HepG2 (cell line): ENCODE results near the gene KCTD16. TPM values are rescaled to one million over a fixed set of nuclear protein-coding genes. Genes with fewer than 3 reads are reported as not detected.

Experiments used
- ATAC-seq: fragments of 200-7000 bp; cut with Tn5 transposase; 3 replicates; pipeline ENCODE4 v1.9.1; 2020; ENCODE audit warnings: mild to moderate bottlenecking, moderate library complexity
- BruUV-seq: library from RNA; stranded (reverse); fragments of 400-500 nt; replicated peaks from 2 replicates; lab custom pipeline; 2021; lab: Mats Ljungman, UMichigan
- CTCF ChIA-PET: fragments of 300-600 bp; formaldehyde crosslinking; extraction: SDS; loops from one replicate; lab custom pipeline; 2021; ENCODE audit warnings: low total read pairs, inconsistent platforms, low intra/inter-chr PET ratio; lab: Yijun Ruan, JAX
- POLR2A ChIA-PET: fragments of 350-600 bp; sonication (Branson Sonifier 250); formaldehyde crosslinking; loops from one replicate; lab custom pipeline; 2020; ENCODE audit warnings: antibody characterized with exemption, inconsistent platforms; lab: Yijun Ruan, JAX
- DNase-seq: peaks from one replicate; pipeline ENCODE4 v3.0.0-alpha.2; 2015; ENCODE audit warnings: low spot score
- FAIRE-seq: peaks from 3 replicates; lab custom pipeline; 2011; peaks lifted over from hg19 to GRCh38; lab: Jason Lieb, UNC
- H2AFZ ChIP-seq: one replicate; pipeline ENCODE4 v1.6.1; 2011; ENCODE audit warnings: low read length, inconsistent platforms
- H3K27ac ChIP-seq: fragments of 300-600 bp; 3 replicates; pipeline ENCODE4 v1.8.0; 2011; ENCODE audit warnings: mixed run types, mild to moderate bottlenecking, mixed read lengths, low read length, inconsistent platforms; ENCODE audit not compliant: insufficient read depth; ENCODE audit errors: extremely low read length
- H3K27me3 ChIP-seq, 2 experiments: fragments of 200-600 bp in 1 of 2; 2 replicates in 1 of 2; 3 replicates in 1 of 2; pipeline versions ENCODE4 v1.6.0 to v1.8.0; 2011; ENCODE audit warnings: low read length in 2 of 2, mild to moderate bottlenecking in 2 of 2, moderate library complexity in 2 of 2, inconsistent platforms in 1 of 2; ENCODE audit not compliant: insufficient read depth in 2 of 2, control insufficient read depth in 1 of 2
- H3K36me3 ChIP-seq, 2 experiments: fragments of 200-600 bp in 1 of 2; replicated peaks in 1 of 2; 2 replicates in 1 of 2; 3 replicates in 1 of 2; pipeline versions ENCODE4 v1.5.1 to v1.8.0; 2011; ENCODE audit warnings: low read length in 2 of 2, inconsistent platforms in 1 of 2; ENCODE audit not compliant: insufficient read depth in 2 of 2, control insufficient read depth in 1 of 2
- H3K4me1 ChIP-seq: 2 replicates; pipeline ENCODE4 v1.5.1; 2012; ENCODE audit warnings: low read length, inconsistent platforms; ENCODE audit not compliant: insufficient read depth
- H3K4me2 ChIP-seq: 2 replicates; pipeline ENCODE4 v1.6.0; 2011; ENCODE audit warnings: low read depth, low read length, inconsistent platforms
- H3K4me3 ChIP-seq, 3 experiments: fragments of 200-600 bp in 1 of 3; sonication (generic), shearing (Covaris generic) in 1 of 3; replicated peaks in 1 of 3; 2 replicates each; pipeline ENCODE4 v1.5.1; 2011 to 2016; ENCODE audit warnings: low read length in 3 of 3, inconsistent platforms in 2 of 3, low read depth in 2 of 3, mild to moderate bottlenecking in 2 of 3, control low read depth in 1 of 3, mixed read lengths in 1 of 3; ENCODE audit not compliant: insufficient read depth in 1 of 3
- H3K79me2 ChIP-seq: one replicate; pipeline ENCODE4 v1.6.1; 2011; ENCODE audit warnings: low read length, inconsistent platforms; ENCODE audit not compliant: insufficient read depth
- H3K9ac ChIP-seq: 2 replicates; pipeline ENCODE4 v1.6.0; 2011; ENCODE audit warnings: mild to moderate bottlenecking, low read depth, low read length, inconsistent platforms; ENCODE audit not compliant: insufficient read depth
- H3K9me3 ChIP-seq: 2 replicates; pipeline ENCODE4 v1.5.1; 2012; ENCODE audit warnings: mild to moderate bottlenecking, low read length
- H4K20me1 ChIP-seq: 2 replicates; pipeline ENCODE4 v1.6.0; 2011; ENCODE audit warnings: inconsistent platforms, mild to moderate bottlenecking, low read length, moderate library complexity; ENCODE audit not compliant: insufficient read depth
- GZF1 ChIP-seq: sonication (generic); formaldehyde crosslinking; IDR thresholded peaks from 2 replicates; pipeline ENCODE4 v1.5.1; 2020; ENCODE audit warnings: mild to moderate bottlenecking, missing genetic modification reagents
- HIC2 ChIP-seq: sonication (generic); formaldehyde crosslinking; IDR thresholded peaks from 2 replicates; pipeline ENCODE4 v1.9.0; 2022; ENCODE audit warnings: low read depth, missing genetic modification reagents
- HMG20A ChIP-seq: IDR thresholded peaks from 2 replicates; pipeline ENCODE4 v1.6.1; 2016; ENCODE audit warnings: borderline replicate concordance
- NFATC3 ChIP-seq: sonication (generic); formaldehyde crosslinking; IDR thresholded peaks from 2 replicates; pipeline ENCODE4 v1.5.1; 2020; ENCODE audit warnings: mild to moderate bottlenecking, missing genetic modification reagents
- NR1H2 ChIP-seq: sonication (generic); formaldehyde crosslinking; IDR thresholded peaks from 2 replicates; pipeline ENCODE4 v1.8.1; 2022; ENCODE audit warnings: low read depth, missing genetic modification reagents, borderline replicate concordance
- SUZ12 ChIP-seq: fragments of 150-350 bp; IDR thresholded peaks from 2 replicates; pipeline ENCODE4 v1.6.1; 2014; ENCODE audit warnings: low read depth, low read length
- THYN1 ChIP-seq: sonication (generic); formaldehyde crosslinking; IDR thresholded peaks from 2 replicates; pipeline ENCODE4 v1.8.1; 2023; ENCODE audit warnings: low read depth, mild to moderate bottlenecking, moderate library complexity, missing genetic modification reagents, borderline replicate concordance
- ZBTB7B ChIP-seq: sonication (generic); formaldehyde crosslinking; IDR thresholded peaks from 2 replicates; pipeline ENCODE4 v1.4.0; 2020; ENCODE audit warnings: missing genetic modification reagents
- ZNF24 ChIP-seq: fragments of 450-650 bp; IDR thresholded peaks from 2 replicates; pipeline ENCODE4 v1.6.1; 2017; ENCODE audit warnings: antibody characterized with exemption, mild to moderate bottlenecking
- ZNF850 ChIP-seq: sonication (generic); formaldehyde crosslinking; conservative IDR thresholded peaks from 2 replicates; pipeline ENCODE4 v1.9.0; 2021; ENCODE audit warnings: mild to moderate bottlenecking, missing genetic modification reagents
- ZSCAN30 ChIP-seq: sonication (generic); formaldehyde crosslinking; IDR thresholded peaks from 2 replicates; pipeline ENCODE4 v1.5.0; 2020; ENCODE audit warnings: mild to moderate bottlenecking, missing genetic modification reagents
- in situ Hi-C: cut with HindIII; loops from 2 replicates; pipeline ENCODE4 v1.10.0; 2017; ENCODE audit warnings: low pct_unique_long_range_greater_than_20kb; ENCODE audit not compliant: extremely low pct_ligation_motif_present
- intact Hi-C: fragments of 100-400 bp; cut with micrococcal nuclease; formaldehyde crosslinking; loops from one replicate; pipeline ENCODE4 v1.10.0; 2022; ENCODE audit not compliant: unreplicated experiment
- polyA plus RNA-seq, 8 experiments: library from polyadenylated mRNA; depleted of rRNA in 3 of 8; stranded (reverse) in 7 of 8; unstranded in 1 of 8; fragments of >200 nt; fragmentation: Illumina TruSeq in 4 of 8; extraction: Trizol in 4 of 8; gene quantifications; 2 replicates each; pipeline versions ENCODE4 v1.2.1 to v1.2.3, GENCODE V29; 2011 to 2016; ENCODE audit warnings: low read depth in 4 of 8, missing spikeins in 1 of 8, mixed read lengths in 1 of 8; ENCODE audit not compliant: insufficient read depth in 1 of 8
- total RNA-seq, 5 experiments: library from RNA; depleted of rRNA; stranded (reverse); fragments of >200 nt; fragmentation: Illumina TruSeq; extraction: Trizol; gene quantifications; 2 replicates each; pipeline ENCODE4 v1.2.3, GENCODE V29; 2016; ENCODE audit warnings: low read depth in 1 of 5
- TF ChIP-seq, protein P1 (sequence below): sonication (generic); formaldehyde crosslinking; IDR thresholded peaks from 2 replicates; pipeline ENCODE4 v1.5.0; 2020; ENCODE audit warnings: mild to moderate bottlenecking, missing genetic modification reagents, borderline replicate concordance
- TF ChIP-seq, protein P2 (sequence below): sonication (generic); formaldehyde crosslinking; IDR thresholded peaks from 2 replicates; pipeline ENCODE4 v1.5.1; 2020; ENCODE audit warnings: mild to moderate bottlenecking, missing genetic modification reagents, borderline replicate concordance
- TF ChIP-seq, protein P3 (sequence below): sonication (generic); formaldehyde crosslinking; IDR thresholded peaks from 2 replicates; pipeline ENCODE4 v1.5.0; 2020; ENCODE audit warnings: missing genetic modification reagents

Gene KCTD16
- total and polyA plus RNA-seq, 2 of the 13 experiments (the other 11 are each of a cell fraction or from before 2014, with no cell fraction given) = 0.02 to 0.09 TPM

- intact Hi-C loops = no loop called here
- H3K4me2 ChIP-seq = no peak overlapping the region
- no peaks in the 10 kb centered on the region for H4K20me1 ChIP-seq
- in situ Hi-C loops = no loop called here
- BruUV-seq = no TSS peak
- CTCF ChIA-PET = no interaction called here
- no peaks in the 10 kb centered on the region for H3K4me1 ChIP-seq
- no peaks in the 10 kb centered on the region for H3K79me2 ChIP-seq
- H2AFZ ChIP-seq = no peak overlapping the region
- POLR2A ChIA-PET = no interaction called here
- no peak for DNase-seq
- H3K9ac ChIP-seq = no peak overlapping the region
- no peak for ATAC-seq
- no peak overlapping the region for H3K27ac ChIP-seq
- H3K9me3 ChIP-seq = no peaks in the 10 kb centered on the region
- no peaks in the 10 kb centered on the region for H3K27me3 ChIP-seq
- no peak overlapping the region for H3K4me3 ChIP-seq
- H3K36me3 ChIP-seq = no peaks in the 10 kb centered on the region
- FAIRE-seq = no peak
- TF ChIP-seq ZBTB7B (CRISPR knock-in tag) = no peak
- no peak for TF ChIP-seq ZSCAN30 (CRISPR knock-in tag)
- TF ChIP-seq, protein P1, sequence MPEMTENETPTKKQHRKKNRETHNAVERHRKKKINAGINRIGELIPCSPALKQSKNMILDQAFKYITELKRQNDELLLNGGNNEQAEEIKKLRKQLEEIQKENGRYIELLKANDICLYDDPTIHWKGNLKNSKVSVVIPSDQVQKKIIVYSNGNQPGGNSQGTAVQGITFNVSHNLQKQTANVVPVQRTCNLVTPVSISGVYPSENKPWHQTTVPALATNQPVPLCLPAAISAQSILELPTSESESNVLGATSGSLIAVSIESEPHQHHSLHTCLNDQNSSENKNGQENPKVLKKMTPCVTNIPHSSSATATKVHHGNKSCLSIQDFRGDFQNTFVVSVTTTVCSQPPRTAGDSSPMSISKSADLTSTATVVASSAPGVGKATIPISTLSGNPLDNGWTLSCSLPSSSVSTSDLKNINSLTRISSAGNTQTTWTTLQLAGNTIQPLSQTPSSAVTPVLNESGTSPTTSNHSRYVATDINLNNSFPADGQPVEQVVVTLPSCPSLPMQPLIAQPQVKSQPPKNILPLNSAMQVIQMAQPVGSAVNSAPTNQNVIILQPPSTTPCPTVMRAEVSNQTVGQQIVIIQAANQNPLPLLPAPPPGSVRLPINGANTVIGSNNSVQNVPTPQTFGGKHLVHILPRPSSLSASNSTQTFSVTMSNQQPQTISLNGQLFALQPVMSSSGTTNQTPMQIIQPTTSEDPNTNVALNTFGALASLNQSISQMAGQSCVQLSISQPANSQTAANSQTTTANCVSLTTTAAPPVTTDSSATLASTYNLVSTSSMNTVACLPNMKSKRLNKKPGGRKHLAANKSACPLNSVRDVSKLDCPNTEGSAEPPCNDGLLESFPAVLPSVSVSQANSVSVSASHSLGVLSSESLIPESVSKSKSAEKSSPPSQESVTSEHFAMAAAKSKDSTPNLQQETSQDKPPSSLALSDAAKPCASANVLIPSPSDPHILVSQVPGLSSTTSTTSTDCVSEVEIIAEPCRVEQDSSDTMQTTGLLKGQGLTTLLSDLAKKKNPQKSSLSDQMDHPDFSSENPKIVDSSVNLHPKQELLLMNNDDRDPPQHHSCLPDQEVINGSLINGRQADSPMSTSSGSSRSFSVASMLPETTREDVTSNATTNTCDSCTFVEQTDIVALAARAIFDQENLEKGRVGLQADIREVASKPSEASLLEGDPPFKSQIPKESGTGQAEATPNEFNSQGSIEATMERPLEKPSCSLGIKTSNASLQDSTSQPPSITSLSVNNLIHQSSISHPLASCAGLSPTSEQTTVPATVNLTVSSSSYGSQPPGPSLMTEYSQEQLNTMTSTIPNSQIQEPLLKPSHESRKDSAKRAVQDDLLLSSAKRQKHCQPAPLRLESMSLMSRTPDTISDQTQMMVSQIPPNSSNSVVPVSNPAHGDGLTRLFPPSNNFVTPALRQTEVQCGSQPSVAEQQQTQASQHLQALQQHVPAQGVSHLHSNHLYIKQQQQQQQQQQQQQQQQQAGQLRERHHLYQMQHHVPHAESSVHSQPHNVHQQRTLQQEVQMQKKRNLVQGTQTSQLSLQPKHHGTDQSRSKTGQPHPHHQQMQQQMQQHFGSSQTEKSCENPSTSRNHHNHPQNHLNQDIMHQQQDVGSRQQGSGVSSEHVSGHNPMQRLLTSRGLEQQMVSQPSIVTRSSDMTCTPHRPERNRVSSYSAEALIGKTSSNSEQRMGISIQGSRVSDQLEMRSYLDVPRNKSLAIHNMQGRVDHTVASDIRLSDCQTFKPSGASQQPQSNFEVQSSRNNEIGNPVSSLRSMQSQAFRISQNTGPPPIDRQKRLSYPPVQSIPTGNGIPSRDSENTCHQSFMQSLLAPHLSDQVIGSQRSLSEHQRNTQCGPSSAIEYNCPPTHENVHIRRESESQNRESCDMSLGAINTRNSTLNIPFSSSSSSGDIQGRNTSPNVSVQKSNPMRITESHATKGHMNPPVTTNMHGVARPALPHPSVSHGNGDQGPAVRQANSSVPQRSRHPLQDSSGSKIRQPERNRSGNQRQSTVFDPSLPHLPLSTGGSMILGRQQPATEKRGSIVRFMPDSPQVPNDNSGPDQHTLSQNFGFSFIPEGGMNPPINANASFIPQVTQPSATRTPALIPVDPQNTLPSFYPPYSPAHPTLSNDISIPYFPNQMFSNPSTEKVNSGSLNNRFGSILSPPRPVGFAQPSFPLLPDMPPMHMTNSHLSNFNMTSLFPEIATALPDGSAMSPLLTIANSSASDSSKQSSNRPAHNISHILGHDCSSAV (CRISPR knock-in tag) = no peak
- TF ChIP-seq THYN1 (CRISPR knock-in tag) = no peak
- TF ChIP-seq ZNF850 = no peak
- no peak for TF ChIP-seq NR1H2 (CRISPR knock-in tag)
- TF ChIP-seq, protein P2, sequence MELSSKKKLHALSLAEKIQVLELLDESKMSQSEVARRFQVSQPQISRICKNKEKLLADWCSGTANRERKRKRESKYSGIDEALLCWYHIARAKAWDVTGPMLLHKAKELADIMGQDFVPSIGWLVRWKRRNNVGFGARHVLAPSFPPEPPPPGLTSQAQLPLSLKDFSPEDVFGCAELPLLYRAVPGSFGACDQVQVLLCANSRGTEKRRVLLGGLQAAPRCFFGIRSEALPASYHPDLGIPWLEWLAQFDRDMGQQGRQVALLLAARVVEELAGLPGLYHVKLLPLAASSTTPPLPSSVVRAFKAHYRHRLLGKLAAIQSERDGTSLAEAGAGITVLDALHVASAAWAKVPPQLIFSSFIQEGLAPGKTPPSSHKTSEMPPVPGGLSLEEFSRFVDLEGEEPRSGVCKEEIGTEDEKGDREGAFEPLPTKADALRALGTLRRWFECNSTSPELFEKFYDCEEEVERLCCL = no peak
- no peak for TF ChIP-seq SUZ12
- TF ChIP-seq ZNF24 = no peak
- no peak for TF ChIP-seq HIC2
- TF ChIP-seq NFATC3 (CRISPR knock-in tag) = no peak
- no peak for TF ChIP-seq GZF1
- TF ChIP-seq HMG20A (CRISPR knock-in tag) = no peak
- TF ChIP-seq, protein P3, sequence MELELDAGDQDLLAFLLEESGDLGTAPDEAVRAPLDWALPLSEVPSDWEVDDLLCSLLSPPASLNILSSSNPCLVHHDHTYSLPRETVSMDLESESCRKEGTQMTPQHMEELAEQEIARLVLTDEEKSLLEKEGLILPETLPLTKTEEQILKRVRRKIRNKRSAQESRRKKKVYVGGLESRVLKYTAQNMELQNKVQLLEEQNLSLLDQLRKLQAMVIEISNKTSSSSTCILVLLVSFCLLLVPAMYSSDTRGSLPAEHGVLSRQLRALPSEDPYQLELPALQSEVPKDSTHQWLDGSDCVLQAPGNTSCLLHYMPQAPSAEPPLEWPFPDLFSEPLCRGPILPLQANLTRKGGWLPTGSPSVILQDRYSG = no peak
Observed at GRCh38 chr5:144481861-144482260, 311.2 kb downstream of the KCTD16 start.
